ENCODE data around the gene TTI1.

GRCh38 chr20:37994512-37994911, 38.7 kb downstream of the TTI1 start:
- TF ChIP-seq, protein P1, sequence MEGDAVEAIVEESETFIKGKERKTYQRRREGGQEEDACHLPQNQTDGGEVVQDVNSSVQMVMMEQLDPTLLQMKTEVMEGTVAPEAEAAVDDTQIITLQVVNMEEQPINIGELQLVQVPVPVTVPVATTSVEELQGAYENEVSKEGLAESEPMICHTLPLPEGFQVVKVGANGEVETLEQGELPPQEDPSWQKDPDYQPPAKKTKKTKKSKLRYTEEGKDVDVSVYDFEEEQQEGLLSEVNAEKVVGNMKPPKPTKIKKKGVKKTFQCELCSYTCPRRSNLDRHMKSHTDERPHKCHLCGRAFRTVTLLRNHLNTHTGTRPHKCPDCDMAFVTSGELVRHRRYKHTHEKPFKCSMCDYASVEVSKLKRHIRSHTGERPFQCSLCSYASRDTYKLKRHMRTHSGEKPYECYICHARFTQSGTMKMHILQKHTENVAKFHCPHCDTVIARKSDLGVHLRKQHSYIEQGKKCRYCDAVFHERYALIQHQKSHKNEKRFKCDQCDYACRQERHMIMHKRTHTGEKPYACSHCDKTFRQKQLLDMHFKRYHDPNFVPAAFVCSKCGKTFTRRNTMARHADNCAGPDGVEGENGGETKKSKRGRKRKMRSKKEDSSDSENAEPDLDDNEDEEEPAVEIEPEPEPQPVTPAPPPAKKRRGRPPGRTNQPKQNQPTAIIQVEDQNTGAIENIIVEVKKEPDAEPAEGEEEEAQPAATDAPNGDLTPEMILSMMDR (IDR thresholded peaks at IDR 0.05 in 4 of 5, conservative IDR thresholded peaks at IDR 0.05 in 1 of 5): no peak
- peak in 1 of 2 donors; percentile 25 for TF ChIP-seq POLR2A (IDR thresholded peaks at IDR 0.05)
